Neuronal stem cell (in vitro differentiated cells): ENCODE results near the gene GABARAP.

Experiments used
- DNase-seq: peaks from one replicate; pipeline ENCODE4 v3.0.0-alpha.2; 2013; ENCODE audit warnings: low spot score
- H2AFZ ChIP-seq: one replicate; pipeline ENCODE4 v1.6.1; 2013; ENCODE audit warnings: mild to moderate bottlenecking, low read length, inconsistent platforms
- H2AK5ac ChIP-seq: 2 replicates; pipeline ENCODE4 v1.6.1; 2013; ENCODE audit warnings: low read depth, mild to moderate bottlenecking, inconsistent platforms, low read length, moderate library complexity, mixed read lengths
- H2BK120ac ChIP-seq: 2 replicates; pipeline ENCODE4 v1.6.1; 2013; ENCODE audit warnings: low read depth, mild to moderate bottlenecking, inconsistent platforms, low read length, moderate library complexity, mixed read lengths
- H2BK12ac ChIP-seq: one replicate; pipeline ENCODE4 v1.6.1; 2013; ENCODE audit warnings: low read length, inconsistent platforms
- H2BK15ac ChIP-seq: 2 replicates; pipeline ENCODE4 v1.6.1; 2013; ENCODE audit warnings: mild to moderate bottlenecking, low read length, inconsistent platforms, mixed read lengths
- H2BK5ac ChIP-seq: one replicate; pipeline ENCODE4 v1.6.1; 2013; ENCODE audit warnings: inconsistent platforms, mild to moderate bottlenecking, low read length, moderate library complexity
- H3K14ac ChIP-seq: one replicate; pipeline ENCODE4 v1.6.1; 2013; ENCODE audit warnings: low read length, inconsistent platforms
- H3K18ac ChIP-seq: 2 replicates; pipeline ENCODE4 v1.6.1; 2013; ENCODE audit warnings: low read length, inconsistent platforms
- H3K23ac ChIP-seq: 2 replicates; pipeline ENCODE4 v1.6.1; 2013; ENCODE audit warnings: low read depth, mild to moderate bottlenecking, mixed read lengths, low read length, inconsistent platforms; ENCODE audit not compliant: poor library complexity
- H3K27ac ChIP-seq: replicated peaks from 3 replicates; pipeline ENCODE4 v1.5.1; 2013; ENCODE audit warnings: low read length, inconsistent platforms
- H3K27me3 ChIP-seq, 3 experiments: 2 replicates each; pipeline ENCODE4 v1.6.1; 2013; ENCODE audit warnings: low read length in 3 of 3, mild to moderate bottlenecking in 2 of 3, inconsistent platforms in 1 of 3, low read depth in 1 of 3, mixed read lengths in 1 of 3, moderate library complexity in 1 of 3; ENCODE audit not compliant: control insufficient read depth in 3 of 3, insufficient read depth in 3 of 3
- H3K36me3 ChIP-seq, 2 donors: replicated peaks in 1 of 2; 2 replicates each; pipeline ENCODE4 v1.6.1; 2013; ENCODE audit warnings: low read length in 2 of 2; ENCODE audit not compliant: control insufficient read depth in 2 of 2, insufficient read depth in 2 of 2
- H3K4ac ChIP-seq: 2 replicates; pipeline ENCODE4 v1.6.1; 2013; ENCODE audit warnings: inconsistent platforms, mild to moderate bottlenecking, low read length, moderate library complexity
- H3K4me1 ChIP-seq, 2 donors: 1 replicate in 1 of 2; 2 replicates in 1 of 2; pipeline ENCODE4 v1.6.1; 2013; ENCODE audit warnings: low read length in 2 of 2, low read depth in 1 of 2; ENCODE audit not compliant: control insufficient read depth in 2 of 2, insufficient read depth in 1 of 2
- H3K4me2 ChIP-seq: one replicate; pipeline ENCODE4 v1.6.1; 2013; ENCODE audit warnings: mild to moderate bottlenecking, low read length, inconsistent platforms; ENCODE audit not compliant: insufficient read depth, poor library complexity, severe bottlenecking
- H3K4me3 ChIP-seq, 2 donors: 2 replicates each; pipeline ENCODE4 v1.5.1; 2013; ENCODE audit warnings: low read length in 2 of 2, mild to moderate bottlenecking in 2 of 2, inconsistent platforms in 1 of 2, moderate library complexity in 1 of 2
- H3K79me1 ChIP-seq: one replicate; pipeline ENCODE4 v1.6.1; 2013; ENCODE audit warnings: low read depth, mild to moderate bottlenecking, inconsistent platforms, low read length, moderate library complexity
- H3K9ac ChIP-seq: one replicate; pipeline ENCODE4 v1.6.1; 2013; ENCODE audit warnings: mild to moderate bottlenecking, low read depth, low read length, inconsistent platforms; ENCODE audit not compliant: poor library complexity
- H3K9me3 ChIP-seq, 2 donors: replicated peaks in 1 of 2; 2 replicates each; pipeline versions ENCODE3 to v1.6.1; 2013; ENCODE audit warnings: low read length in 2 of 2, mild to moderate bottlenecking in 2 of 2, inconsistent platforms in 1 of 2, low read depth in 1 of 2, mixed read lengths in 1 of 2, moderate library complexity in 1 of 2; ENCODE audit not compliant: control insufficient read depth in 2 of 2, insufficient read depth in 1 of 2
- H4K8ac ChIP-seq: one replicate; pipeline ENCODE4 v1.6.1; 2013; ENCODE audit warnings: low read depth, mild to moderate bottlenecking, inconsistent platforms, low read length, moderate library complexity
- H4K91ac ChIP-seq: one replicate; pipeline ENCODE4 v1.6.1; 2013; ENCODE audit warnings: low read length, low read depth, mild to moderate bottlenecking, inconsistent platforms; ENCODE audit not compliant: poor library complexity
- whole genome bisulfite sequencing, 2 donors: extraction: QIAGEN DNeasy Blood & Tissue Kit; methylation state at CpG; one replicate each; pipeline ENCODE4 v1.1.7; 2013; ENCODE audit warnings: missing lambda C conversion rate in 2 of 2, mixed read lengths in 1 of 2; ENCODE audit not compliant: insufficient read length in 2 of 2, insufficient replicate concordance in 1 of 2; ENCODE audit errors: extremely low coverage in 2 of 2; 5-methylcytosine and 5-hydroxymethylcytosine counted together

The GABARAP gene

GRCh38 chr17:7214300-7215135, 27.7 kb downstream of the GABARAP start:
- Histone ChIP-seq H3K9ac (peak overlapping the region; percentile 55), H4K91ac (no peak overlapping the region), H3K4ac (no peak overlapping the region), H3K4me3 (peak overlapping the region; percentile 44 to 78), H2AK5ac (no peak overlapping the region), H3K27me3 (no peaks in the 10 kb centered on the region), H3K79me1 (peaks cover 2% of the 10 kb centered on the region), H3K4me2 (peak overlapping the region; percentile 89), H2BK15ac (no peak overlapping the region), H3K27ac (peak overlapping the region; percentile 93), H3K14ac (no peak overlapping the region), H2BK5ac (no peak overlapping the region), H3K36me3 (no peaks in the 10 kb centered on the region), H3K18ac (peak overlapping the region; percentile 78), H3K4me1 (peaks cover 38 to 44% of the 10 kb centered on the region in 2 donors), H2BK120ac (no peak overlapping the region), H4K8ac (no peak overlapping the region), H2BK12ac (no peak overlapping the region), H3K9me3 (no peaks in the 10 kb centered on the region), H3K23ac (no peak overlapping the region), H2AFZ (peak overlapping the region; percentile 62)
- peak; percentile 100 for DNase-seq
- no CpG with 5 or more reads among the region's 45 CpGs for WGBS, 2 donors

- Histone ChIP-seq H2BK5ac (peak overlapping the region; percentile 71), H3K27me3 (no peaks in the 10 kb centered on the region), H3K14ac (no peak overlapping the region), H3K9ac (peak overlapping the region; percentile 34), H2BK120ac (no peak overlapping the region), H4K91ac (no peak overlapping the region), H3K9me3 (peaks cover 0 to 2% of the 10 kb centered on the region in 2 donors), H3K23ac (no peak overlapping the region), H3K4me3 (peak overlapping the region; percentile 43 to 78), H3K4ac (no peak overlapping the region), H3K36me3 (no peaks in the 10 kb centered on the region), H2BK12ac (no peak overlapping the region), H2BK15ac (no peak overlapping the region), H3K18ac (peak overlapping the region; percentile 75), H2AK5ac (peak overlapping the region; percentile 81), H3K4me2 (peak overlapping the region; percentile 89), H4K8ac (no peak overlapping the region), H3K4me1 (peaks cover 40% of the 10 kb centered on the region in 2 donors), H3K27ac (peak overlapping the region; percentile 93), H3K79me1 (peaks cover 2% of the 10 kb centered on the region), H2AFZ (peak overlapping the region; percentile 62)
- DNase-seq = peak; percentile 100
- no CpG with 5 or more reads among the region's 15 CpGs for WGBS, 2 donors
Observed at GRCh38 chr17:7213895-7214299, 28.4 kb downstream of the GABARAP start.

GRCh38 chr17:7211491-7212273, 30.6 kb downstream of the GABARAP start:
- H4K91ac ChIP-seq = no peak overlapping the region
- peak overlapping the region; percentile 99 for H2AK5ac ChIP-seq
- H3K9me3 ChIP-seq = peaks cover 0 to 2% of the 10 kb centered on the region in 2 donors
- H3K36me3 ChIP-seq = no peaks in the 10 kb centered on the region
- peak overlapping the region; percentile 89 for H2BK5ac ChIP-seq
- peak overlapping the region in 1 of 2 donors; percentile 75 for H3K4me3 ChIP-seq
- H2BK120ac ChIP-seq = peak overlapping the region; percentile 93
- DNase-seq = no peak
- peak overlapping the region; percentile 89 for H3K18ac ChIP-seq
- H2BK12ac ChIP-seq = no peak overlapping the region
- H3K27me3 ChIP-seq = no peaks in the 10 kb centered on the region
- H2BK15ac ChIP-seq = peak overlapping the region; percentile 82
- peak overlapping the region; percentile 54 for H3K9ac ChIP-seq
- H3K14ac ChIP-seq = no peak overlapping the region
- H3K23ac ChIP-seq = no peak overlapping the region
- H3K4ac ChIP-seq = peak overlapping the region; percentile 97
- H4K8ac ChIP-seq = no peak overlapping the region
- H3K27ac ChIP-seq = peak overlapping the region; percentile 18
- H3K4me1 ChIP-seq = peaks cover 45 to 47% of the 10 kb centered on the region in 2 donors
- peaks cover 2% of the 10 kb centered on the region for H3K79me1 ChIP-seq
- no CpG with 5 or more reads among the region's 37 CpGs for WGBS, 2 donors
- peak overlapping the region; percentile 71 for H3K4me2 ChIP-seq
- no peak overlapping the region for H2AFZ ChIP-seq
